Caco-2 (cell line): ENCODE results near the gene TMEM80. TPM values are rescaled to one million over a fixed set of nuclear protein-coding genes. Genes with fewer than 3 reads are reported as not detected.

Source experiments
- BruUV-seq: library from RNA; stranded (reverse); fragments of 400-500 nt; replicated peaks from 2 replicates; lab custom pipeline; 2021; lab: Mats Ljungman, UMichigan
- CTCF ChIA-PET: fragments of 300-600 bp; sonication (Branson Sonifier 250); formaldehyde crosslinking; loops from one replicate; lab custom pipeline; 2022; ENCODE audit warnings: antibody characterized with exemption; lab: Charles Lee
- POLR2A ChIA-PET: fragments of 300-600 bp; sonication (Branson Sonifier 250); formaldehyde crosslinking; loops from one replicate; lab custom pipeline; 2022; ENCODE audit warnings: antibody characterized with exemption; lab: Charles Lee
- DNase-seq, 2 experiments: peaks; one replicate each; pipeline versions ENCODE4 v3.0.0 to v3.0.0-alpha.2; 2020 to 2022
- H3K27me3 ChIP-seq: replicated peaks from 2 replicates; pipeline ENCODE4 v1.6.0; 2011; ENCODE audit warnings: low read length; ENCODE audit not compliant: control insufficient read depth, insufficient read depth
- H3K36me3 ChIP-seq: 2 replicates; pipeline ENCODE4 v1.5.1; 2011; ENCODE audit warnings: low read length; ENCODE audit not compliant: control insufficient read depth, insufficient read depth
- H3K4me1 ChIP-seq: fragments of 250-450 bp; sonication (Bioruptor Pico); 2 replicates; pipeline ENCODE4 v1.5.1; 2020; ENCODE audit warnings: mild to moderate bottlenecking
- H3K4me3 ChIP-seq: 2 replicates; pipeline ENCODE4 v1.5.1; 2011; ENCODE audit warnings: low read depth, mild to moderate bottlenecking, control low read depth, low read length
- H3K9me3 ChIP-seq: fragments of 250-450 bp; sonication (Bioruptor Pico); 2 replicates; pipeline ENCODE4 v1.5.1; 2020; ENCODE audit warnings: mild to moderate bottlenecking, moderate library complexity
- H3K27ac Mint-ChIP-seq: one replicate; pipeline ENCODE4 v1.8.0; 2022; ENCODE audit warnings: mixed read lengths; ENCODE audit not compliant: unreplicated experiment
- H3K27me3 Mint-ChIP-seq: one replicate; pipeline ENCODE4 v1.8.0; 2022; ENCODE audit warnings: mixed read lengths; ENCODE audit not compliant: insufficient read depth, unreplicated experiment
- H3K36me3 Mint-ChIP-seq: one replicate; pipeline ENCODE4 v1.8.0; 2022; ENCODE audit warnings: mild to moderate bottlenecking, mixed read lengths; ENCODE audit not compliant: insufficient read depth, unreplicated experiment
- H3K4me1 Mint-ChIP-seq: one replicate; pipeline ENCODE4 v1.8.0; 2022; ENCODE audit warnings: low read depth, mixed read lengths; ENCODE audit not compliant: unreplicated experiment
- H3K4me3 Mint-ChIP-seq: one replicate; pipeline ENCODE4 v1.8.0; 2022; ENCODE audit warnings: mild to moderate bottlenecking, moderate library complexity, mixed read lengths; ENCODE audit not compliant: unreplicated experiment
- H3K9me3 Mint-ChIP-seq: one replicate; pipeline ENCODE4 v1.8.0; 2022; ENCODE audit warnings: mixed read lengths; ENCODE audit not compliant: unreplicated experiment
- intact Hi-C: fragments of 100-400 bp; cut with micrococcal nuclease; formaldehyde crosslinking; loops from one replicate; pipeline ENCODE4 v1.10.0; 2022; ENCODE audit not compliant: unreplicated experiment
- total RNA-seq: library from RNA; stranded (reverse); gene quantifications from 2 replicates; pipeline ENCODE4 v1.2.3, GENCODE V29; 2022
- TF ChIP-seq, protein P1 (sequence below), 2 experiments: fragments of 200-600 bp in 1 of 2; IDR thresholded peaks; 1 replicate in 1 of 2; 2 replicates in 1 of 2; pipeline versions ENCODE4 v1.5.1 to v1.8.0; 2011 to 2022; ENCODE audit warnings: antibody characterized with exemption in 1 of 2, control low read depth in 1 of 2, inconsistent platforms in 1 of 2, low read depth in 1 of 2, low read length in 1 of 2, mild to moderate bottlenecking in 1 of 2, moderate library complexity in 1 of 2; ENCODE audit not compliant: insufficient read depth in 1 of 2, severe bottlenecking in 1 of 2, unreplicated experiment in 1 of 2

Gene TMEM80
- total RNA-seq, 1 experiment from 2014 or later, result 74.7 TPM

DNA sequence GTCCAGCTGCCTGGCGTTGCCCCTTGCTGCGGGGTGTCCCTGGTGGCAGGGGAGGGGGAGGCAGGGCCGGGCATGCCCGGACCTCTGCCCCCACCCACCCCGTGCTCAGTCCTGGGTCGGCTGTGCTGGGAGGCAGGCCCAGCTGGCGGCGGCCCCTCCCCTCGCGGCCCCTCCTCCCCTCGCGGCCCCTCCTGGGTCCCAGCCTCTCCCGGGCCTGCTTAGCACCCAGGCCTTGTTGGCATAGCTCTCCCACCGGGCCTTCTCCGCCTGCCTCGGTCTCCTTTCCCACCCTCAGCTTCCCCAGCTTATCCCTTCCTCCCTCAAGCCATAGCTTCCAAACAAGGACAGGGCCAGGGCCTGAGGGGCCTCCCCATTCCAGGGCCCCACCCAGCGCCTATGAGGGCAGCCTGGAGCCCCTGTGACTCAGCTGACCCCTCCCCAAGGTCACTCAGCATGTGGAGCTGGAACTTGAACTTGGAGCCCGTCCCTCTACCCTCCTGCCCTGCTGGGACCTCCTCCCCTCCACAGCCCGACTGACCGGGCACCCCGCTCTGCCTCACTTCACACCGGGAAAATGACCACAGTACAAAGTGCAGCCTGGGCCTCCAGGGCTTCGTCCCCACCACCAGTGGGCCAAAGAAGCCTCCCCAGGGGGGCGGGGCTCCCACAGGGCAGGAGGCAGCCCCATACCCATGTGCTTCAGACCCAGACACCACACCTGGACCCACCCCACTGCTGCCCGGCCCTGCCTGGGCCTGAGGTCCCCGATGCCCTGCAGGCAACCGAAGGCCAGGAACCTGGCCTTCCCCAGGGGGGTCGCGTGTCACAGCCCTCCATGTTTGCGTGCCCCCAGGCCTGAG is 11.6 kb downstream of the TMEM80 start:
- H3K27ac Mint-ChIP-seq, result peak overlapping the region; percentile 90

DNA sequence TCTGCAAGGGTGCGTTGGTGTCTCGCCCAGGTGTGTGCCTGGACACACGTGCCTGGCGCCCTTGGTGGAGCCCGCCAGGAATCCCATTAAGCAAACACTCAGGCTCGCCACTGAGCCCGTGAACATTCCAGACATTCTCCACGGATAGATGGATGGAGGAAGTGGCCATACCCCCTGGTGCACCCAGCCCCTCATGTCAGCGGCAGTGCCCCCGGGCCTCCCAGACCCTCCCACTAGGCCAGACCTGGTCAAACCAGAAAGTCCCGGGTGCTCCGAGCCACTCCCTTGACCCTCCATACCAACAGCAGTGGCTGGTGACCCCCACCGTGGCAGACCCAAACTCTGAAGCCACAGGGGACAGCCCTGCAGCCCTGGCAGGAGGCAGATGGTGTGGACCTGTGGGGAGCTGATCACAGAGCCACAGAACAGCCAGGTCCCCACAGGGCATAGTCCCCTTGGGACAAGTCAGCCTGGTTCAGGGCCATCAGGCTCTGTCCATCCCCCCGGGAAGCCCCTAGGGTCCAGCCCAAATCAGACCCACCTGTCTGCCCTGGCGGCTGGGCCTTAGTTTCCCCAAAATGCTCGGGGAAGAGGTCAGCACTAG is 12.3 kb downstream of the TMEM80 start:
- Histone ChIP-seq H3K9me3 (no peaks in the 10 kb centered on the region), H3K36me3 (no peaks in the 10 kb centered on the region; the same call in none of the 2 replicates), H3K4me3 (peak overlapping the region; percentile 80), H3K27me3 (no peaks in the 10 kb centered on the region), H3K4me1 (peaks cover 62% of the 10 kb centered on the region)
- H3K27ac Mint-ChIP-seq, result peak overlapping the region; percentile 90
- H3K9me3 Mint-ChIP-seq, result no peaks in the 10 kb centered on the region
- H3K36me3 Mint-ChIP-seq, result peaks cover 77% of the 10 kb centered on the region
- peaks cover 13% of the 10 kb centered on the region for H3K4me1 Mint-ChIP-seq
- POLR2A ChIA-PET, result interaction anchor here (4.2 kb wide), 1 partner anchor 13 kb away, joined by 32 read pairs; the partner anchor contains the start of genes DEAF1 and TMEM80
- H3K27me3 Mint-ChIP-seq, result no peaks in the 10 kb centered on the region
- intact Hi-C loops, result loop anchor here (1.0 kb wide), 1 partner anchor 15 kb away; no protein-coding TSS in a partner anchor
- TF ChIP-seq, protein P1, sequence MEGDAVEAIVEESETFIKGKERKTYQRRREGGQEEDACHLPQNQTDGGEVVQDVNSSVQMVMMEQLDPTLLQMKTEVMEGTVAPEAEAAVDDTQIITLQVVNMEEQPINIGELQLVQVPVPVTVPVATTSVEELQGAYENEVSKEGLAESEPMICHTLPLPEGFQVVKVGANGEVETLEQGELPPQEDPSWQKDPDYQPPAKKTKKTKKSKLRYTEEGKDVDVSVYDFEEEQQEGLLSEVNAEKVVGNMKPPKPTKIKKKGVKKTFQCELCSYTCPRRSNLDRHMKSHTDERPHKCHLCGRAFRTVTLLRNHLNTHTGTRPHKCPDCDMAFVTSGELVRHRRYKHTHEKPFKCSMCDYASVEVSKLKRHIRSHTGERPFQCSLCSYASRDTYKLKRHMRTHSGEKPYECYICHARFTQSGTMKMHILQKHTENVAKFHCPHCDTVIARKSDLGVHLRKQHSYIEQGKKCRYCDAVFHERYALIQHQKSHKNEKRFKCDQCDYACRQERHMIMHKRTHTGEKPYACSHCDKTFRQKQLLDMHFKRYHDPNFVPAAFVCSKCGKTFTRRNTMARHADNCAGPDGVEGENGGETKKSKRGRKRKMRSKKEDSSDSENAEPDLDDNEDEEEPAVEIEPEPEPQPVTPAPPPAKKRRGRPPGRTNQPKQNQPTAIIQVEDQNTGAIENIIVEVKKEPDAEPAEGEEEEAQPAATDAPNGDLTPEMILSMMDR (IDR thresholded peaks at IDR 0.05; ENCODE audit: insufficient read depth in 1 of 2, low read depth in 1 of 2, low read length in 1 of 2, severe bottlenecking in 1 of 2, unreplicated experiment in 1 of 2), result no peak
- peak; percentile 87 to 91 for DNase-seq
- BruUV-seq, result no TSS peak
- H3K4me3 Mint-ChIP-seq, result peak overlapping the region; percentile 86
- CTCF ChIA-PET, result interaction anchor here (0.6 to 1.0 kb wide), 2 partner anchors 33 to 68 kb away, joined by 5 read pairs; no protein-coding TSS in a partner anchor

More for the DNA sequence above, 11.6 kb downstream of the TMEM80 start:
- peak overlapping the region; percentile 86 for H3K4me3 Mint-ChIP-seq
- peak; percentile 82 to 87 for DNase-seq
- Histone ChIP-seq H3K27me3 (no peaks in the 10 kb centered on the region), H3K9me3 (no peaks in the 10 kb centered on the region), H3K4me3 (peak overlapping the region; percentile 80), H3K4me1 (peaks cover 56% of the 10 kb centered on the region), H3K36me3 (peaks cover under 1% of the 10 kb centered on the region)
- no peaks in the 10 kb centered on the region for H3K27me3 Mint-ChIP-seq
- intact Hi-C loops, result loop anchor here (1.0 kb wide), 1 partner anchor 16 kb away; no protein-coding TSS in a partner anchor
- ChIA-PET CTCF (interaction anchor here (0.6 to 1.2 kb wide), 11 partner anchors 12 to 1062 kb away, joined by 3 to 7 read pairs (median 4); partner anchors contain the start of genes TALDO1 and TMEM80), POLR2A (interaction anchor here (0.5 to 4.2 kb wide), 3 partner anchors 12 to 165 kb away, joined by 3 to 32 read pairs (median 3); partner anchors contain the start of genes DEAF1 and TMEM80)
- TF ChIP-seq, protein P1 (IDR thresholded peaks at IDR 0.05; ENCODE audit: insufficient read depth in 1 of 2, low read depth in 1 of 2, low read length in 1 of 2, severe bottlenecking in 1 of 2, unreplicated experiment in 1 of 2), result peak in 1 of 2 experiments; percentile 63
- H3K4me1 Mint-ChIP-seq, result peaks cover 13% of the 10 kb centered on the region
- H3K36me3 Mint-ChIP-seq, result peaks cover 77% of the 10 kb centered on the region
- no TSS peak for BruUV-seq
- H3K9me3 Mint-ChIP-seq, result no peaks in the 10 kb centered on the region

DNA sequence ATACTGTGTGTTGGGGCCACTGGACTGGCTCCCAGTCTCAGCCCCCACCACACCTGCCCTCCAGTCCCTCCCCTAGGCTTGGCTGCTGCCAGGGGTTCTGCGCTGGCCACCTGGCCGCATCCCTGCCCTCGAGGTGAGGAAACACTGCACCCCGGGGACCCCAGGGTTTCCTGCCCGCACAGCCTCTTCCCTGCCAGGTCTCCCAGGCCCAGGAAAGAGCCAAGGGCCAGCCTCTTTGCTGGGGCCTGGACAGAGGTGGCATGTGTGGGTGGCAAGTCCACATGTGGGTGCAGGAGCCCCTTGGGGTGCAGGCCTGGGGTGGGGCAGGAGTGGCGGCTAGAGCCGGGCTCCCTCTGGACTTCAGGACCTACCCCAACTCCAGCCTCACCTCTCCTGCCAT is 12.9 kb downstream of the TMEM80 start:
- peaks cover 68% of the 10 kb centered on the region for H3K4me1 ChIP-seq
- TF ChIP-seq, protein P1 (IDR thresholded peaks at IDR 0.05; ENCODE audit: insufficient read depth in 1 of 2, low read depth in 1 of 2, low read length in 1 of 2, severe bottlenecking in 1 of 2, unreplicated experiment in 1 of 2), result no peak
- ChIA-PET CTCF (interaction anchor here (1.0 kb wide), 1 partner anchor 68 kb away, joined by 5 read pairs; no protein-coding TSS in a partner anchor), POLR2A (no interaction called here)
- no peaks in the 10 kb centered on the region for H3K9me3 Mint-ChIP-seq
- BruUV-seq, result no TSS peak
- H3K4me3 ChIP-seq, result no peak overlapping the region
- no peaks in the 10 kb centered on the region for H3K27me3 ChIP-seq
- H3K4me3 Mint-ChIP-seq, result peak overlapping the region; percentile 86
- intact Hi-C loops, result no loop called here
- no peaks in the 10 kb centered on the region for H3K9me3 ChIP-seq
- DNase-seq, result no peak
- H3K27me3 Mint-ChIP-seq, result no peaks in the 10 kb centered on the region
- peaks cover 13% of the 10 kb centered on the region for H3K4me1 Mint-ChIP-seq
- peaks cover 77% of the 10 kb centered on the region for H3K36me3 Mint-ChIP-seq
- H3K36me3 ChIP-seq, result no peaks in the 10 kb centered on the region; the same call in none of the 2 replicates
- peak overlapping the region; percentile 90 for H3K27ac Mint-ChIP-seq
